Activated T-cell treated with anti-CD3 and anti-CD28 coated beads for 4 hours (primary cell): ENCODE measurements around the gene ANKMY2.

ENCODE experiments used
- DNase-seq: peaks from one replicate; pipeline ENCODE4 v3.0.0-alpha.2; 2020

Gene ANKMY2

GRCh38 chr7:16657656-16658279 is 12.2 kb upstream of the ANKMY2 start:
- no peak for DNase-seq

GRCh38 chr7:16656141-16656540 is 10.6 kb upstream of the ANKMY2 start:
- no peak for DNase-seq

GRCh38 chr7:16655394-16655793 is 9.8 kb upstream of the ANKMY2 start:
- no peak for DNase-seq

GRCh38 chr7:16652888-16653287 is 7.3 kb upstream of the ANKMY2 start:
- no peak for DNase-seq

- DNase-seq = no peak
Measured at GRCh38 chr7:16652240-16652583, 6.7 kb upstream of the ANKMY2 start.

GRCh38 chr7:16651396-16652239 is 6.1 kb upstream of the ANKMY2 start:
- DNase-seq = no peak

- DNase-seq = no peak
Measured at GRCh38 chr7:16650266-16650665, 4.7 kb upstream of the ANKMY2 start.

GRCh38 chr7:16649196-16649595 is 3.6 kb upstream of the ANKMY2 start:
- no peak for DNase-seq

- DNase-seq = no peak
Measured at GRCh38 chr7:16648551-16648950, 3.0 kb upstream of the ANKMY2 start.

GRCh38 chr7:16647435-16647960 is 1.9 kb upstream of the ANKMY2 start:
- DNase-seq = no peak

- DNase-seq = peak; percentile 7
Measured at GRCh38 chr7:16646472-16647072, 1.0 kb upstream of the ANKMY2 start.

GRCh38 chr7:16644636-16645592 is 640 bp downstream of the ANKMY2 start:
- DNase-seq = peak; percentile 36

- DNase-seq = no peak
Measured at GRCh38 chr7:16644157-16644556, 1.4 kb downstream of the ANKMY2 start.

GRCh38 chr7:16638282-16639280 is 7.0 kb downstream of the ANKMY2 start:
- DNase-seq = no peak

- DNase-seq = no peak
Measured at GRCh38 chr7:16637379-16637778, 8.2 kb downstream of the ANKMY2 start.

- DNase-seq = no peak
Measured at GRCh38 chr7:16636555-16637101, 8.9 kb downstream of the ANKMY2 start.

- DNase-seq = no peak
Measured at GRCh38 chr7:16634271-16634738, 11.2 kb downstream of the ANKMY2 start.

- no peak for DNase-seq
Measured at GRCh38 chr7:16630654-16631053, 14.9 kb downstream of the ANKMY2 start.

- DNase-seq = no peak
Measured at GRCh38 chr7:16627236-16627635, 18.3 kb downstream of the ANKMY2 start.

- DNase-seq = no peak
Measured at GRCh38 chr7:16626388-16626787, 19.2 kb downstream of the ANKMY2 start.

GRCh38 chr7:16619979-16620408 is 25.6 kb downstream of the ANKMY2 start:
- no peak for DNase-seq
